NCI-H510A treated with DMSO at 0.1 percent for 48 hours (cell line): Measurements from ENCODE around the gene TDRD9.

ENCODE experiments used
- DNase-seq: peaks from one replicate; lab custom pipeline; 2025; lab: John Stamatoyannopoulos, UW

TDRD9 gene

DNA sequence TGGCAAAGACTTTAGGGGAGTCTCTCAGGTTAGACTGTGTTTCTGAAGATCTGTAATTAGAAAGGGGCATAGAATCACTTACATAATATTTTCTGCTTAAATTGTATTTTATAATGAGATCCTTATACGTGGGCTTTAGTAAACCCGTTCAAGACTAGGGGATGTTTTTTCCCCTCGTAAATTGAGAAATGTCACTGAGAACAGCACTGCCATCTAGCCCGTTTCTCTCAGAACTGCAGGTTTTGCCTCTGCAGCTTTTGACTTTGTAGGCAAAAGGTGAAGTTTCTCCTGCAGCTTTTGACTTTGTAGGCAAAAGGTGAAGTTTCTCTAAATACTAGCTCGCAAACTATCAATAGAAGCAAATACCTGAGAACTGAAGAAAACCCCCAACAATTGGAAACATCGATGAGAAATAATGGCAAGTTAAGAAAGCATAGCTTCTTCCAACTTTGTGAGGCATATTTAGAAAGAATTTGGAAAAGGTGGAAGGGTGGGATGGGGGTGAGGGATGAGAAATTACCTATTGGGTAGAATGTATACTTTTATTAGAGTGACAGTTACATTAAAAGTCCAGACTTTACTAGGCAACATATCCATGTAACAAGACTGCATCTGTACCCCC, 147.4 kb downstream of the TDRD9 start:
- peak; percentile 28 for DNase-seq

GRCh38 chr14:104076743-104077142, 148.5 kb downstream of the TDRD9 start:
- no peak for DNase-seq

GRCh38 chr14:104078031-104078455, 149.8 kb downstream of the TDRD9 start:
- peak; percentile 94 for DNase-seq

DNA sequence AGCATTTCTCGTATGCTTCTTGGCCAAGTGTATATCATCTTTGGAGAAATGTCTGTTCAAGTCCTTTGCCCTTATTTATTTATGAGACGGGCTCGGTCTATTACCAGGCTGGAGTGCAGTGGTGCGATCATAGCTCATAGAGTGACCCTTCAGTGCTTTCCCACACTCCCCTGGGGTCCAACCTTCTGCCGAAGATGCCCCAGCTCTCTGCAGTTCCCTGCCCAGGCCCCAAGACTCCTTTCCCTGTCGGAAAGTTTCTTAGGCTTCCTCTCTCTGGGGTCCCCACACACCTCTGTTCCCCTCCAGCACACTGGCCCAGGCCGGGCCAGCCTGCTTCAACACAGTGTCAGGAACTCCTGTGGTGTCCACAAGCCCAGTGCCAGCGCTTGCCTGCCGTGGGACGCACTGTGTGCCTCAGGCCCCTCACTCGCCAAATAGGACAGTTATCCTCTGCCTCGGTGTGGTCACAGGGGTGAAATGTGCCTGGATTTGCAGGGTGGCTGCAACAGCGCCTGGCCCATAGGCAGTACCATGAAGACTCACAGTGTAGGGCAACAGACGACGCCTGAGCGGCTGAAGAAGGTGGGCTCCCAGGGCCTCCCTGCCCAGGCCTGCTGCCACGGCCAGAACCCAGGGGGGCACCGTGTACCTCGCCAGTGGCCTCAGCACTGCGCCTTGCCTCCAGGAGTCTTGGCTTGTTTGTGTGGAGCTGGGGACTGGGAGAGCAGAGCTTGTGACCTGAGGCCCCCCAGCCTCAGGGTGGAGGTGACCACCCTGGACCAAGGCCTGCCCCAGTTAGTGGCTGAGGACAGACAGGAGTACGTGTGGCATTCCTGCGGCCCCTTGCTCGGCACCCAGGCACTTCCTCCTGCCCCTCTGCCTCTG, 152.4 kb downstream of the TDRD9 start:
- no peak for DNase-seq

DNA sequence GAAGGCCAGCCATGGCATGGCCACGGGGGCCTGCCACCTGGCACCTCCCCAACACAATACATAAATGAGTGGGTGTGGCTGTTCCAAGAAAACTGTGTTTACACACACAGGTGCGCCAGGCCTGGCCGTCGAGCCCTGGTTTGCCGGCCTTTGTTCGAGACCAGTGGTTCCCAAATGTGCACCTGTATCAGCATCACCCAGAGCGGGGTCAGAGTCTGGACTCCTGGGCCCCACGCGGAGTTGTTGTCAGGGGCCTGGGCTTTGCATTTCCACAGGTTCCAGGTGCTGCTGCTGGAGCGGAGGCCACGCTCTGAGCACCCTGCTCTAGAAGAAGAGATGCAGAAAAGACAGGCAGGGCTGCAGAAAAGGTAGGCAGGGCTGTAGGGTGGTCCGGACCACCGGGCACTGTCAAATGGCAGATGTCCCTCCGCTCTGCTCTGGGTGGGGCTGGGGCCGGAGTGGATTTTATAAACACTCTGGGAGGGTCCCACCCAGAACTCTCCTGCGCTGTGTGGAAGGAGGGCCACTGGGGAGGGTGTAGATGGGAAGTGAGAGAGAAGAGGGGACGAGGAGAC, 153.1 kb downstream of the TDRD9 start:
- no peak for DNase-seq

DNA sequence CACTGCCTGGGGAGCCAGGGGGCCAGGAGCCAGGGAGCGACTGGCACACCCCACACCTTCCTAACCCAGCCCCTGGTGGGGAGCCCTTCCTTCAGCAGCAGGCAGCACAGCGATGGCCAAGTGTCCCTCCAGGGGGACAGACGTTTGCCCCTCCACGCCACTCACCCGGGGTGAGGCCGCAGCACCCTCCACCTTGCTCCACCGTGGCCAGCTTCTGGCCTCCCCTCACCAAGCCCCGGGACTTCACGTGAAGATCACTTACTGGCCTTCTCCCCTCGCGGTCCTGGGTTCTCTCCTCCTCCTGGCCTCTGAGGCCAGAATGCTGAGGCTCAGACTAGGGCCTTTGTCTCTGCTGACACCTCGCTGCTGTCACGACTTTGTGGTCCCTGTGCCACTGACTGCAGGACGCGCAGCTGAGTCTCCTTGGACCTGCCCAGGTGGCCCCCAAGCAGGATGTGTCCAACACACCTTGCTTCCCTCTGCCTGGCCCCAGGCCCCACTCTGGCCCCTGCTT, 153.8 kb downstream of the TDRD9 start:
- no peak for DNase-seq

DNA sequence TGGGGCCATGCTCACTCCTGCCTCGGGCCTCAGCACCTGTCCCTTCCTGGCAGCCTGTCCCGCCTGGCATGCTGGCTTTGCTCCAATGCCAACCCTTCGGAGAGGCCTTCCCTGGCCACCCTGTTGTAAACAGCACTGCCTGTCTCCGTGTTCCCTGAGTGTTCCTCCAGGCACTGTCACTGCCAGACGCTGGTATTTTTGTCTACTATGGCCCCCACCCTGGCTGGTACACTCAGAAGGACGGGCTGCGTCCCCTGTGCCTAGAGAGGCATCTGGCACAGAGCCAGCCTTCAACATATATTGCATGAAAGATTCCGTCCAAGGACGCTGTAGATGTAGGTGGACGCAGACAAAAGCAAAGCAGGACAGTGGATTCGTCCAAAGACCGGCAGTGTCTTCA, 154.6 kb downstream of the TDRD9 start:
- DNase-seq: no peak

- no peak for DNase-seq
Measured at GRCh38 chr14:104084251-104085002, 156.2 kb downstream of the TDRD9 start.

DNA sequence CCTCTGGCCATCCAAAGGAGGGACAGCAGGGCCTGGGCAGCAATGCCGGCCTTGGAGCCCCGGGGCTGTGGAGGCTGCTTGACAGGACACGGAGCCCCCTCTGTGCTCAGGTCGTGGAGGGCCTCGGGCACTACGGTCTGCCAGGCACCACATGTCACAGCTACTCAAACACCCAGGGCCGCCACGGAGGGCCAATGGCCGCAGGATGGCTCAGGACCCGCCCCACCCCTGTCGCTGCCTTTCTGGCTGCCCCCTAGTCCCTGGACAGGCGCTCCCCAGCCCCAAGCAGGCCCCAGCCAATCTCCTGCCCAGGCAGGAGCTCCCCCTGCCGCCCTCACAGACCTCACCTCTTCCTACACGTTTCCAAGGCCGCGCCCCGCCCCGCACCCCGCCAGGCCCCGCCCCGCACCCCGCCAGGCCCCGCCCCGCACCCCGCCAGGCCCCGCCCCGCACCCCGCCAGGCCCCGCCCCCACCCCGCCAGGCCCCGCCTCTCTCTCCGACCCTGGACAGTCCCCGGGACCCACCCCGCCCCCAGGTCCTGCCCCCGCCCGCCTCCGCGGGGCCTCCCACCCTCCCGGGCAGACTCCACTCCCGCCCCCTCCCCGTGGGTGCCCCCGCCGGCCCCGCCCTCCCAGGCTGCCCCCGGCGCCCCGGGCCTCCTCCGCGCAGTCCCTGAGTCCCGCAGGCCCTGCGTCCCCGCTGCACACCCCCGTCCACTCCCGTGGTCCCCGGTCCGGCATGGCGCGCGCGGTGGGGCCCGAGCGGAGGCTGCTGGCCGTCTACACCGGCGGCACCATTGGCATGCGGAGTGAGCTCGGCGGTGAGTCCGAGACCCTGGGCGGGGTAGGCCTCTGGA, 157.0 kb downstream of the TDRD9 start, which contains the start of gene ASPG:
Gene ASPG, plus strand, starts transcription at position 669 of the 857 bp plus-strand sequence. Its CDS starts 71 bp downstream, at position 740.
- no peak for DNase-seq

DNA sequence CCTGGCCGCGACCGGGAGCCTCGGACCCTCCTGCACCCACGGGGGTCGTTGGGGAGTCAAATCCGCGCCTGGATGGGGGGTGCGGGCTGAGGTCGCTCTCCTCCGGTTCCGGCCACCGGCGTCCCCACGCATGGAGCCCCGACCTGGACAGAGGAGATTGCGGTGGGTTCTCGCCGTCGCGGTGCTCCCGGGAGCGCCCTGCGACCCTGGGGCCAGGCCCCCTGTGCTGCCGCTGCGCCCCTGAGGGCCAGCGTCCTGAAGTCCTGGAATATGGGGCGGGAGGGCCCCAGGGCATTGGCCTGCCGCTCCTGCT, 157.6 kb downstream of the TDRD9 start:
- no peak for DNase-seq

DNA sequence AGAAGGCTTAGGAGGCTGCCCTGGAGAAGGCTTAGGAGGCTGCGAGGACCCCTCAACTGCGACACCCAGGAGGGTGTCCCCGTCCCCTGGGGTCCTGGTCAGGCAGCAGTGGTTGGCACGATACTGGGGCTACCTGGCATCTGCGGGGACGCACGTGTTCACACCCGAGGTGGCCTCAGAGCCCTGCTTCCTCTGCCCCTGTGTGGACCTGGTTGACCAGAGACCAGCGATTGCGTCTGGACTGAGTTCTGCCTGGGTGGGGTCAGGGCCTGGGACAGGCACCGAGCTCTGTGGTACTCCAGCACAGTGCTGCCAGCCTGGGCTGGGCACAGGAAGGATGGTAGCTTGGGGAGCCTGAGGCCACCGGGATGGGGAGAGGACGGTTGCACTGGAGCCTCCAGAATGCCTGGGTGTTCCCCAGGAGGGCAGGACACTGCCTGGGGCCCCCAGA, 158.0 kb downstream of the TDRD9 start:
- no peak for DNase-seq

- no peak for DNase-seq
Measured at GRCh38 chr14:104086661-104087461, 158.6 kb downstream of the TDRD9 start.

- no peak for DNase-seq
Measured at GRCh38 chr14:104087505-104087904, 159.2 kb downstream of the TDRD9 start.

DNA sequence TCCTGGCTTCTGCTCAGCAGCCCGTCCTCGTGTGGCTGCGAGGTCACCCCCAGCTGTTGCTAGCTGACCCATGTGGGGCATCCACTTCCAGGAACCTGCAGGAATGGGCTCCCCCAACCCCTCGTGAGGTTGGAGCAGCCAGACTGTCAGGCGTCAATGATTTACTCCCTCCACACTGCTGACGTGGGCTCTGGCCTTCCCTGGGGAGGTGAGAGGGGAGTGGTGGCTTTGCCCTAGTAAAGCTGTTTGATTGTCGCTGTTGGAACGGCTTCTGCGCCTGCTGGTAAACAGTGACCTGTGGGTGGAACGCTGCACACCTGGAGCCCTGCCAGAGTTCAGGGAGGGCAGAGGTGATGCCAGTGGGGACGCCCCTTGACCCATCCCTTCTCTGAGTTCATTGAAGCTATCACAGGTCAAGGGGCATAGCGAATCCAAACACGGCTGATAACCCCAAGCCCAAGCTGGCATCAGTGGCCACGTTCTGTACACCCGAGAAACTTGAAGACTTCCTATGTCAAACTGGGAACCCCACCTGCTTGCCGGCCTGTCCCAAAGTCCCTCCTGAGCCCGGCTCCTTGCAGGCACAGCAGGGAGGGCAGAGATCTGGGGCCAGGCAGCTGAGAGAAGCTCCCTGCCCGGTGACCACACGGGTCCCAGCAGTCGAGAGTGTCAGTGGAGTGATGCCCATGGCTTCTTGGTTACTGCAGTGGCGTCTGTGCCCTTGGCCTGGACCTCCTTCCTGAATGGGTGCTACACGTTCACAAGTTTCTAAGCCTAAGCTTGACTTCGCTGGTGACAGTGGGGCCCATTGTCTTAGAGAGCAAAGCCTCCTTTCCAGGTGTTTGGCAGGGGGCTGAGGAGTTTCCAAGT, 160.0 kb downstream of the TDRD9 start:
- DNase-seq: no peak

GRCh38 chr14:104090071-104090748, 162.0 kb downstream of the TDRD9 start:
- DNase-seq: no peak

GRCh38 chr14:104091061-104091926, 163.0 kb downstream of the TDRD9 start:
- DNase-seq: no peak

- no peak for DNase-seq
Measured at GRCh38 chr14:104091927-104092771, 163.9 kb downstream of the TDRD9 start.
